ENCODE measurements around the gene LAMC1. TPM values are rescaled to one million over a fixed set of nuclear protein-coding genes. Genes with fewer than 3 reads are reported as not detected.

Gene LAMC1
- total and polyA plus RNA-seq, 3 donors from 2014 or later: 64.5 to 112 (median 106) TPM

DNA sequence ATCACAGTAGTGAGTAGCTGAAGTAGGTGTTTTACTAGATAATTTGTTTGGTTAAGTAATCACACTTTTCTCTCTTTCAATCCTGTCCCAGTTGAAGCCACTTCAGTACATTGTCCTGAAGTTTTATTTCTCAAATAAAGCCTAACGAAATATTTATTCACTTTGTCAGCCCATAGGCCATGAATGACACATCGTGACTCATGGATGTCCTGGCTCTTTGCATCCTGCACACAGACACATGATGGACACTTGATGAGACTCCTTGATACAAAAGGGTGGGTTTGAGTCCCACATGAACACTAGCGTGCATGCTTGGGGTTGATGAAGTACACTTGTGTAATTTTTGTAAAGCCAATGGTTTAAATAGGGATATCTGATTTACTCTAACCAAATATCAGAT, 140.1 kb downstream of the LAMC1 start:
- 90% methylated on average over 3 of the region's 3 CpGs for WGBS, 2 donors
- H3K27ac ChIP-seq: no peak overlapping the region
- H3K9me3 ChIP-seq: no peaks in the 10 kb centered on the region
- TF ChIP-seq, protein P1, sequence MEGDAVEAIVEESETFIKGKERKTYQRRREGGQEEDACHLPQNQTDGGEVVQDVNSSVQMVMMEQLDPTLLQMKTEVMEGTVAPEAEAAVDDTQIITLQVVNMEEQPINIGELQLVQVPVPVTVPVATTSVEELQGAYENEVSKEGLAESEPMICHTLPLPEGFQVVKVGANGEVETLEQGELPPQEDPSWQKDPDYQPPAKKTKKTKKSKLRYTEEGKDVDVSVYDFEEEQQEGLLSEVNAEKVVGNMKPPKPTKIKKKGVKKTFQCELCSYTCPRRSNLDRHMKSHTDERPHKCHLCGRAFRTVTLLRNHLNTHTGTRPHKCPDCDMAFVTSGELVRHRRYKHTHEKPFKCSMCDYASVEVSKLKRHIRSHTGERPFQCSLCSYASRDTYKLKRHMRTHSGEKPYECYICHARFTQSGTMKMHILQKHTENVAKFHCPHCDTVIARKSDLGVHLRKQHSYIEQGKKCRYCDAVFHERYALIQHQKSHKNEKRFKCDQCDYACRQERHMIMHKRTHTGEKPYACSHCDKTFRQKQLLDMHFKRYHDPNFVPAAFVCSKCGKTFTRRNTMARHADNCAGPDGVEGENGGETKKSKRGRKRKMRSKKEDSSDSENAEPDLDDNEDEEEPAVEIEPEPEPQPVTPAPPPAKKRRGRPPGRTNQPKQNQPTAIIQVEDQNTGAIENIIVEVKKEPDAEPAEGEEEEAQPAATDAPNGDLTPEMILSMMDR (IDR thresholded peaks at IDR 0.05): no peak
- no peak for TF ChIP-seq POLR2A (IDR thresholded peaks at IDR 0.05)
- H3K36me3 ChIP-seq (ENCODE audit: low read depth, missing control alignments): no peaks in the 10 kb centered on the region
- no peak for DNase-seq
- intact Hi-C loops (cut with DNase I; ENCODE audit: low total_unique reads): no loop called here
- no peaks in the 10 kb centered on the region for H3K27me3 ChIP-seq
- H3K4me3 ChIP-seq: no peak overlapping the region
- no peaks in the 10 kb centered on the region for H3K4me1 ChIP-seq

DNA sequence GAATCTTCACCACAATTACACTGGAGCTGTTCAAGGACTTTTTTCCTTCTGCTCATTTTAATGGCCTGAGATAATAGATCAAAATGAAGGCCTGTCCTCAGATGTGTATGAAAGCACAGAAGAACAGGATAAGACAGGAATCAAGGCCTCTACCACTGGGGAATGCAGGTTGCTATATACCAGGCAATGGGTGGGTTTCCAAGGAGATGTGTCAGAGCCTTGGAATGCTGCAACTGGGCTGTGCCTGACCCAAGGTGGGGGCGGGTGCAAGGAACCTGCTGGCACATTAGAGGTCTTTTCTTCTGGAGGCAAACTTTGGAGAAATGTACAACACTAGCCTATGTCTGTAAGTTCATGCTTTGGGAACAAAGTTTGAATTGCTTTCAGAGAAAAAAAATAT, 141.1 kb downstream of the LAMC1 start:
- 60 to 77% methylated on average over 1 of the region's 1 CpG for WGBS, 2 donors
- intact Hi-C loops (cut with DNase I; ENCODE audit: low total_unique reads): no loop called here

DNA sequence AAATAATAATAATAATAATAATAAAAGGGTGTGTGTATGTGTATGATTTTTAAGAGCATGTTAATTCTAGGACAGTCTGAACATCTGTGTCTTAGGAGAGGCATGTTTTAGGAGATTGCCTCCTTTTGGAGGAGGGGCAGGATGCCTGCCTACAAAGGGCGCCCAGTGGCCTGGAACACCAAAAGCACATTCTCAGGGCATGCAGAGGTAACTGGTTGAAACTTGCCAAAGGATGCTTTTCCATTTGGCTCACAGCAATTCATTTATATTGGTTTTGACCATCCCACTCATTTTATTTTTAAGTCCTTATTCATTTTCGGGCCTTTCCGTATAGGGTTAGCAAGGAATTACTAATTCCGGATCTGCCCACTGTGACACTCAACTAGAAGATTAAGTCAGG, 141.7 kb downstream of the LAMC1 start:
- Histone ChIP-seq H3K27me3 (no peaks in the 10 kb centered on the region), H3K36me3 (ENCODE audit: low read depth, missing control alignments) (no peaks in the 10 kb centered on the region), H3K27ac (no peak overlapping the region), H3K4me3 (no peak overlapping the region), H3K9me3 (no peaks in the 10 kb centered on the region), H3K4me1 (no peaks in the 10 kb centered on the region)
- 95 to 96% methylated on average over 4 of the region's 4 CpGs for WGBS, 2 donors
- no peak for DNase-seq
- no peak for TF ChIP-seq POLR2A (IDR thresholded peaks at IDR 0.05)
- TF ChIP-seq, protein P1 (IDR thresholded peaks at IDR 0.05): no peak
- intact Hi-C loops (cut with DNase I; ENCODE audit: low total_unique reads): no loop called here

More for the DNA sequence above, 141.1 kb downstream of the LAMC1 start:
- Histone ChIP-seq H3K36me3 (ENCODE audit: low read depth, missing control alignments) (no peaks in the 10 kb centered on the region), H3K4me1 (no peaks in the 10 kb centered on the region), H3K4me3 (no peak overlapping the region), H3K27ac (no peak overlapping the region), H3K9me3 (no peaks in the 10 kb centered on the region), H3K27me3 (no peaks in the 10 kb centered on the region)
- TF ChIP-seq, protein P1 (IDR thresholded peaks at IDR 0.05): no peak
- TF ChIP-seq POLR2A (IDR thresholded peaks at IDR 0.05): no peak
- DNase-seq: no peak

DNA sequence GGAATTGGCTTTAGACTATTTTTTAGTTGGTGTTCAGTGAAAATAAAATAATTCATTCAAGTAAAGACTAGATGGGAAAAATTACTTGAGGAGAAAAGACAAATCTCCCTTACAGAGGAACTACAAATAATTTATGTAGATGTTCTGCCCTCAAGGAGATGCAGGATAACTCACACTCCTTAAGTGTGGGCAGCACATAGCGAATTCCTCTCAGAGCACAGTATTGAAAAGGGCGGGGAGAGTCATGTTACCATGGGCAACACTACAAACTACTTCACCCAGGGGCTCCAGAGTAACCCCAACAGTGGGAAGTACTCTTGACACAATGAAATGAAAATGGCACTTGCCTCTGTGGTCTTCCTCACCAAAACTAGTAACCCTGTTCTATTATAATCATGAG, 142.2 kb downstream of the LAMC1 start:
- Histone ChIP-seq H3K9me3 (no peaks in the 10 kb centered on the region), H3K36me3 (ENCODE audit: low read depth, missing control alignments) (no peaks in the 10 kb centered on the region), H3K4me3 (no peak overlapping the region), H3K27me3 (no peaks in the 10 kb centered on the region), H3K4me1 (no peaks in the 10 kb centered on the region), H3K27ac (no peak overlapping the region)
- no peak for DNase-seq
- WGBS, 2 donors: 89% methylated on average over 2 of the region's 2 CpGs
- TF ChIP-seq, protein P1 (IDR thresholded peaks at IDR 0.05): no peak
- TF ChIP-seq POLR2A (IDR thresholded peaks at IDR 0.05): no peak
- intact Hi-C loops (cut with DNase I; ENCODE audit: low total_unique reads): no loop called here

DNA sequence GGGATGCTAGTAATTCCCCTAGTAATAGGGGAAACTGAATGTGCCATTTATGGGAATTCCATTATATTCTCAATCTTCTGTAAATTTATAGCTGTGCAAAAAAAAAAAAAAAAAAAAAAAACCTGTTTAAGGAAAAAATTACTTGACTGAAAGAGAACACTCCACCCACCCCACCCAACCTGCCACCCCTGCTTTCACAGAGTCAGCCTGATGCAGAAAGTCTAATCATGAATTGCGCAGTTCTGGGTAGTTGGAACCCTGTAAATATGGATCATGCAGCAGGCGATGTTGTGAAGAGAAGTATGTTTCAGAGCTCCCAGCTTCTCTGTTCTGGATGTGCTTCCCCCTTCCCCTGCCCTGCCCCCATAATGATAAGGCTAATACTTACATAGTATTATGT, 143.2 kb downstream of the LAMC1 start:
- intact Hi-C loops (cut with DNase I; ENCODE audit: low total_unique reads): no loop called here
- Histone ChIP-seq H3K4me1 (no peaks in the 10 kb centered on the region), H3K27me3 (no peaks in the 10 kb centered on the region), H3K36me3 (ENCODE audit: low read depth, missing control alignments) (no peaks in the 10 kb centered on the region), H3K27ac (no peak overlapping the region), H3K9me3 (no peaks in the 10 kb centered on the region), H3K4me3 (no peak overlapping the region)
- no peak for DNase-seq
- 98 to 100% methylated on average over 2 of the region's 2 CpGs for whole genome bisulfite sequencing, 2 donors
- TF ChIP-seq, protein P1 (IDR thresholded peaks at IDR 0.05): no peak
- TF ChIP-seq POLR2A (IDR thresholded peaks at IDR 0.05): no peak
